Measurements from ENCODE around the gene NDUFC2. TPM values are rescaled to one million over a fixed set of nuclear protein-coding genes. Genes with fewer than 3 reads are reported as not detected.

NDUFC2 gene
- total and polyA plus RNA-seq, 2 of the 13 experiments (the other 11 are each of a cell fraction or from before 2014, with no cell fraction given), result 256 to 363 TPM

DNA sequence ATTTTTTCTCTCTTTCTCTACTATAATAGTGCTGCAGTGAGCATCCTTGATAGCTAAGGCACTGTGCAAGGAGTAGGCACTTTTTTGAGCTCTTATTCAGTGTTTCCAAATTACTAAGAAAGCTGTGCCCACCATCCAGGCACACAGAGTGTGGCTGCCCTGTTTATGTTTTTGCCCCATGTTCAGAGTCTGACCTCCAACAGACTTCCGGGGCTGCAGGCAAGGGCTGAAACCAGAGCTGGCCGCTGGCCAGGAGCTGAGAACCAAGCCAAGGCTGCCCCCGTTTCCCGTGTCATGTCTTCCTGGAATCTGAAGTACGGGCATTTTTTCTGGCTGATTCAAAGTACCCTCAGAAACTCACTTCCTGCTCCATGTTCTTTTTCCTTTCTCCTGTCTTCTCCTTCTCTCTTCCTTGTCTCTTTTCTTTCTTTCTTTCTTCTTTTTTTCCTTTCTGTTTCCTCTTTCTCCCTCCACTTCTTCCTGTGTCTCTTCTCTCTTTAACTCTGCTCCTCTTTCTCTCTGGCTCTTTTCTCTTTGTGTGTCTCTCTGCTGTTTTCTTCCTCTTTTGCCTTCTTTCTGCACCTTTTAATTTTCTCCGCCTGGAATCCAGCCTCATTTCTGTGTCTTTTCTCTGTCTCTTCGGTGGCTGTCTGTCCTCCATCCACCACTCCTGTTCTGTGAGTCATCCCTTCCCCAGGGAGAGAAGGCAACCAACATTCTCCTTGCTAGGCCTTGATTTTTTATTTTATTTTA is 39.6 kb downstream of the NDUFC2 start (continued):
- TF ChIP-seq ZNF652 (CRISPR knock-in tag; IDR thresholded peaks at IDR 0.05; ENCODE audit: borderline replicate concordance, low read depth) (no peak), ELF3 (CRISPR knock-in tag; IDR thresholded peaks at IDR 0.05) (peak; percentile 86), MTA1 (CRISPR knock-in tag; IDR thresholded peaks at IDR 0.05; ENCODE audit: borderline replicate concordance) (peak; percentile 34; the same call in 1 of the 2 replicates), ZNF367 (CRISPR knock-in tag; IDR thresholded peaks at IDR 0.05; ENCODE audit: borderline replicate concordance) (no peak), SOX5 (CRISPR knock-in tag; IDR thresholded peaks at IDR 0.05; ENCODE audit: borderline replicate concordance) (peak; percentile 46; the same call in 1 of the 2 replicates), NFIC (IDR thresholded peaks at IDR 0.05; ENCODE audit: low read length) (peak; percentile 77; the same call in 1 of the 2 replicates), BCL6 (CRISPR knock-in tag; IDR thresholded peaks at IDR 0.05) (peak; percentile 40), HDAC1 (CRISPR knock-in tag; IDR thresholded peaks at IDR 0.05) (peak; percentile 67), ZNF772 (CRISPR knock-in tag; IDR thresholded peaks at IDR 0.05) (0 out of 2 replicates have a peak, but pooled peaks have one; percentile 18), PAXIP1 (CRISPR knock-in tag; conservative IDR thresholded peaks at IDR 0.05) (peak; percentile 71), GABPA (IDR thresholded peaks at IDR 0.05; ENCODE audit: low read depth, low read length) (no peak), GABPA (CRISPR knock-in tag; IDR thresholded peaks at IDR 0.05; ENCODE audit: low read depth) (peak; percentile 77), CENPT (CRISPR knock-in tag; IDR thresholded peaks at IDR 0.05; ENCODE audit: low read depth) (no peak), ZNF605 (CRISPR knock-in tag; IDR thresholded peaks at IDR 0.05) (peak; percentile 44; the same call in 1 of the 2 replicates), NAIF1 (CRISPR knock-in tag; IDR thresholded peaks at IDR 0.05; ENCODE audit: borderline replicate concordance) (peak; percentile 66; the same call in 1 of the 2 replicates), TRIM24 (CRISPR knock-in tag; IDR thresholded peaks at IDR 0.05) (no peak)
- TF ChIP-seq, protein P1, sequence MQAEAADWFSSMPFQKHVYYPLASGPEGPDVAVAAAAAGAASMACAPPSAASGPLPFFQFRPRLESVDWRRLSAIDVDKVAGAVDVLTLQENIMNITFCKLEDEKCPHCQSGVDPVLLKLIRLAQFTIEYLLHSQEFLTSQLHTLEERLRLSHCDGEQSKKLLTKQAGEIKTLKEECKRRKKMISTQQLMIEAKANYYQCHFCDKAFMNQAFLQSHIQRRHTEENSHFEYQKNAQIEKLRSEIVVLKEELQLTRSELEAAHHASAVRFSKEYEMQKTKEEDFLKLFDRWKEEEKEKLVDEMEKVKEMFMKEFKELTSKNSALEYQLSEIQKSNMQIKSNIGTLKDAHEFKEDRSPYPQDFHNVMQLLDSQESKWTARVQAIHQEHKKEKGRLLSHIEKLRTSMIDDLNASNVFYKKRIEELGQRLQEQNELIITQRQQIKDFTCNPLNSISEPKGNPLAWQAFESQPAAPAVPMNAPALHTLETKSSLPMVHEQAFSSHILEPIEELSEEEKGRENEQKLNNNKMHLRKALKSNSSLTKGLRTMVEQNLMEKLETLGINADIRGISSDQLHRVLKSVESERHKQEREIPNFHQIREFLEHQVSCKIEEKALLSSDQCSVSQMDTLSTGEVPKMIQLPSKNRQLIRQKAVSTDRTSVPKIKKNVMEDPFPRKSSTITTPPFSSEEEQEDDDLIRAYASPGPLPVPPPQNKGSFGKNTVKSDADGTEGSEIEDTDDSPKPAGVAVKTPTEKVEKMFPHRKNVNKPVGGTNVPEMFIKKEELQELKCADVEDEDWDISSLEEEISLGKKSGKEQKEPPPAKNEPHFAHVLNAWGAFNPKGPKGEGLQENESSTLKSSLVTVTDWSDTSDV (CRISPR knock-in tag; IDR thresholded peaks at IDR 0.05), result no peak
- TF ChIP-seq, protein P2, sequence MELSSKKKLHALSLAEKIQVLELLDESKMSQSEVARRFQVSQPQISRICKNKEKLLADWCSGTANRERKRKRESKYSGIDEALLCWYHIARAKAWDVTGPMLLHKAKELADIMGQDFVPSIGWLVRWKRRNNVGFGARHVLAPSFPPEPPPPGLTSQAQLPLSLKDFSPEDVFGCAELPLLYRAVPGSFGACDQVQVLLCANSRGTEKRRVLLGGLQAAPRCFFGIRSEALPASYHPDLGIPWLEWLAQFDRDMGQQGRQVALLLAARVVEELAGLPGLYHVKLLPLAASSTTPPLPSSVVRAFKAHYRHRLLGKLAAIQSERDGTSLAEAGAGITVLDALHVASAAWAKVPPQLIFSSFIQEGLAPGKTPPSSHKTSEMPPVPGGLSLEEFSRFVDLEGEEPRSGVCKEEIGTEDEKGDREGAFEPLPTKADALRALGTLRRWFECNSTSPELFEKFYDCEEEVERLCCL (CRISPR knock-in tag; IDR thresholded peaks at IDR 0.05; ENCODE audit: borderline replicate concordance), result no peak
- TF ChIP-seq, protein P3, sequence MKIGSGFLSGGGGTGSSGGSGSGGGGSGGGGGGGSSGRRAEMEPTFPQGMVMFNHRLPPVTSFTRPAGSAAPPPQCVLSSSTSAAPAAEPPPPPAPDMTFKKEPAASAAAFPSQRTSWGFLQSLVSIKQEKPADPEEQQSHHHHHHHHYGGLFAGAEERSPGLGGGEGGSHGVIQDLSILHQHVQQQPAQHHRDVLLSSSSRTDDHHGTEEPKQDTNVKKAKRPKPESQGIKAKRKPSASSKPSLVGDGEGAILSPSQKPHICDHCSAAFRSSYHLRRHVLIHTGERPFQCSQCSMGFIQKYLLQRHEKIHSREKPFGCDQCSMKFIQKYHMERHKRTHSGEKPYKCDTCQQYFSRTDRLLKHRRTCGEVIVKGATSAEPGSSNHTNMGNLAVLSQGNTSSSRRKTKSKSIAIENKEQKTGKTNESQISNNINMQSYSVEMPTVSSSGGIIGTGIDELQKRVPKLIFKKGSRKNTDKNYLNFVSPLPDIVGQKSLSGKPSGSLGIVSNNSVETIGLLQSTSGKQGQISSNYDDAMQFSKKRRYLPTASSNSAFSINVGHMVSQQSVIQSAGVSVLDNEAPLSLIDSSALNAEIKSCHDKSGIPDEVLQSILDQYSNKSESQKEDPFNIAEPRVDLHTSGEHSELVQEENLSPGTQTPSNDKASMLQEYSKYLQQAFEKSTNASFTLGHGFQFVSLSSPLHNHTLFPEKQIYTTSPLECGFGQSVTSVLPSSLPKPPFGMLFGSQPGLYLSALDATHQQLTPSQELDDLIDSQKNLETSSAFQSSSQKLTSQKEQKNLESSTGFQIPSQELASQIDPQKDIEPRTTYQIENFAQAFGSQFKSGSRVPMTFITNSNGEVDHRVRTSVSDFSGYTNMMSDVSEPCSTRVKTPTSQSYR (CRISPR knock-in tag; IDR thresholded peaks at IDR 0.05; ENCODE audit: borderline replicate concordance), result 0 out of 2 replicates have a peak, but pooled peaks have one; percentile 14
